ENCODE measurements around the gene MINDY4B.
"Not testable (repeated sequence)": the region's sequence is repeated elsewhere in the genome, so short reads cannot be mapped to it uniquely, and the experiment has no call there.

MINDY4B gene

DNA sequence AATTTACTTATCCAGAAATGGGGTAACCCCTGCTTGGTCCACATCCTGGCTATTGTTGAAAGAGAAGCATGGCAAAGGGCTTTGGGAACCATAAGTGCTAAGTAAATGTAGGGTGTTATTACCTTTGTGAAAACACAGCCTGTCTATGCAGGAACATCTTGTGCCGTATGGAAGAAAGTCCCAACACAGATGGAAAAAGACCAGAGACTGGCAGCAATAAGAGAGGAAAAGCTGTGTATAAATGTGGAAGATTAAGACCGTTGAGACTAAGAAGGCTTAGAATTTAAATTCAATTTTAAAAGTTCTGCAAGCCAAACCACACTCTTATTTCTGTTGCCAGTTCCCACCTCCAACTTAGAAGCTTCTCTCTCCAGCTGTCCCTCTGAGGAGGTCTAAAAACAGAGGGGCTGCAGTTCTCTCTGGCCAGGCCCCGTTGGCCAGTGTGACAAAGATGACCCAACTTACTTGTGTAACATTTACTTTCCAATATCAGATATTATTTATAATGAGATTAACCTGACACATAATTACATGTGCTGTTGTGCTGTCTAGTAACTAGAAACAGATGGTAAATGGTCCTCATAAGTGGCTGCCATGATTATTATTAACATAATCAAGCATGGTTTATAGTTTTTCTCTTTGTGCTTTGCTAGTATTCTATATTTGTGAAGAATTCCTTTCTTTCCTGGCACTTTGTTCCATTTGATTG is 7.0 kb downstream of the MINDY4B start:
- no peak for DNase-seq

DNA sequence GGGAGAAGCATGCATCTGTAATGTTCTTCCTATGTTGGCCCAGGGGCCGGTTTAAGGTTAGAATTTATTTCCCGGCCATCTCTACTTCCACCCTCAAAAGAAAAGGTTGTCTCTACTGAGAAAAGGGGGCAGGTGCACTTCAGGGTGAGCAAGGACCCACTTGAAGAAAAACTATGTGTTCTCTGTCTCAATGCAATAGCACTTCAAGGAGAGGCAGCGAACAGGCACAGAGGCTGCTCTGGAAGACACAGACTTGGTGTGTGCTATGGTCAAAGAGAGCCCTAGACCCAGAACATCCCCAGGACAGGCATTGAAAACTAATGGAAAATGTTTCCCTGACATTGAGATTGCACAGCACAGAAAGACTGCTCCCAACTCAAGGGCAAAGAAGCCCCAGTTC is 7.6 kb downstream of the MINDY4B start:
- no peak for DNase-seq

DNA sequence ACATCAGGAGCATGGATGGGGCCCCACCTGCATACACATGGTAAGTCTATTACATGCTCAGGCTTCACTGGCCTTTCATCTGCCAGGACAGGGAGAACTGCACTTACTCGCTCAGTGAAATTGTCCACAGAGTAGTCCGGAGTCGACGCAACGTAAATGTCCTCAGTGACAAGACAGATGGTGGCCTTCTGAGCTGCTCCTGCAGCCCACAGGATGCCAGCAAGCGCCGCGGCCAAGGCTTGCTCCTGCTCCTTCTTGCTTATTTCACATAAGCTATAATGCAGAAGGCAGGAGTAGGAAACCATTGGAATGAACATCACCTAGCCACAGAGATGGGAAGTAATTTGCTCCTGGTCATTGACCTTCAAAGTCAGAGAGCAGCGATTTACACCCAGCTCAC is 14.4 kb downstream of the MINDY4B start:
- DNase-seq = no peak

DNA sequence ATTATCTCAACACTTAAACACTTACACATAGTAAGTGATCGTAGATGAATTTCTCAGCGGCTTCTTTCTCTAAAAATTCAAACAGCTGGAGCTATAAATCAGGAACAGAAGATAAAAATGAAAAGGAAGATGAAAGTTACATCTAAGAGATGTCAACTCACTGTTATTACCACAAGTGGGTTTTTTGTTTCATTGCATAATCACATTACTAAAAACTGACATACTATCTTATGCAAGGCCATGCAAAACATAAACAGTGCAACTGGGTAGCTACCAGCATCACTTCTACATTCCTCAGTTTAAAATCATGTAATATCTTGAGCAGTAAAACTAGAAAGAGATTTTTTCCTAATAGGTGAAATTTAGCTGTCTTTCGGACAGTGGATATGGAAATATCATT is 14.9 kb downstream of the MINDY4B start:
- DNase-seq = no peak

DNA sequence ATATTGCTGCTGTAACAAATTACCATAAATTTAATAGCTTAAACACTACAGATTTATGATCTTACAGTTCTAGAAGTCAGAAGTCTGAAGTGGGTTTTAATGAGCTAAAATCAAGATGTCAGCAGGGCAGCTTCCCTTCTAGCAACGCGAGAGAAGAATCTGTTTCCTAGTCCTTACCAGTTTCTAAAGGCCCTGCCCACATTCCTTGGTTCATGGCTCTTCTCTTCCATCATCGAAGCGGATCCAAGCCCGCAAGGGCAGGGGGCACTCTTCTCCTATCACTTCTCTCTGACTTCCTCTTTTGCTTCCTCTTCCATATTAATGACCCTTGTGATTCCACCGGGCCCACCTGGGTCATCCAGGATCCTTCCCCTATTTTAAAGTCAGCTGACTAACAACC is 16.1 kb downstream of the MINDY4B start:
- DNase-seq = no peak

DNA sequence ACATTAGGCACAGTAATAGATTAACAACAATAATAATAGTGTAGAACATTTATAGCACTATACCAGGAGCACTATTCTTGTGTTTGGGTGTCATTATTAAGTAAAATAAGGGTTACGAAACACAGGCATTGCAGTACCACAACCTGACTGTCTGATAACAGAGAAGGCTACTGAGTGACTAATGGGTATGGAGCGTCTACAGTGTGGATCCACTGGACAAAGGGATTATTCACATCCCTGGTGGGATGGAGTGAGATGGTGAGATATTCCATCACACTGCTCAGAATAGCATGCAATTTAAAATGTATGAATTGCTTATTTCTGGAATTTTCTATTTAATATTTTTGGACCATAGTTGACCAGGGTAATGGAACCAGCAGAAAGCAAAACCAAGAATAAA is 18.2 kb downstream of the MINDY4B start:
- no peak for DNase-seq

DNA sequence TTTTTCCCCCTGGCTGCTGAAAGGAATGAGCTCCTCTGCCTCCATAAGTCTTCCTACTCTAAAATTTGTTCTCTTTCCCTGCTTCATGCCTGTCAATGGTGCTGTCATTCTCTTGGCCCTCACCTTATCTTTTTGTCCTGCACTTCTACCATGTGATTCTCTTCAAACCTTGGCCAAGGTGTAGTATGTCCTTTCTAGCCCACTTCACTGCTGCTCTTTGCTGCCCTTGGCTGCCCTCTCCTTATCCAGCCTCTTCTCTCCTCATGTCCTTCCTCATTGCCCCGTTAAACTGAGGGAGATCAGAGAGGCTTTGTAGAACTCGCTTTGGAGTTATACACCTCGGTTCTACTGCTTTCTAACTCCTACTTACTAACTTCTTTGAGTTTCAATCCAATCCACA is 19.7 kb downstream of the MINDY4B start:
- DNase-seq = no peak

DNA sequence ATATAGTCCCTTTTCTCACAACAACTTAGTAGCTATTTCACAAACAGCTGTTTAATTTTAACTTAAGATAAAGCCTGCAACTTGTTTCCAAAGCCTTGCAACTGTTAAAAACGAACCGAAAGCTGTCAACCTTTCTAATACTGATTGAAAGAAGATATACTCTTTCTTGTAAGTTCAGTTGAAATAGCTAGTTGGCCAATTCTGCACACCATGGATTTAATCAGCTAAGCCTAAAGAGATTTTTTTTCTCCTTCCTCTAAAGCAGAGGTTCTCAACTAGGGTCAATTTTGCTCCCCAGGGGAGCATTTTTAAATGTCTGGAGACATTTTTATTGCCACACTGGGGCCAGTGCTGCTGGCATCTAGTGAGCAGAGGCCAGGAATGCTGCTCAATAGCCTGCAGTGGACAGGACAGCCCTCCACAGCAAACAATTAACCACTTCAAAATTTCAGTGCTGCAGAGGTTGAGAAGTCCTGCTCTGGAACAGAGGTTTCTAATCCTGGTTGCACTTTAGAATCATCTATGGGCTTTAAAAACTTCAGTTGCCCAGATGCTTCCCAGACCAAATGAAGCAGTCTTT is 26.2 kb downstream of the MINDY4B start:
- no peak for DNase-seq

DNA sequence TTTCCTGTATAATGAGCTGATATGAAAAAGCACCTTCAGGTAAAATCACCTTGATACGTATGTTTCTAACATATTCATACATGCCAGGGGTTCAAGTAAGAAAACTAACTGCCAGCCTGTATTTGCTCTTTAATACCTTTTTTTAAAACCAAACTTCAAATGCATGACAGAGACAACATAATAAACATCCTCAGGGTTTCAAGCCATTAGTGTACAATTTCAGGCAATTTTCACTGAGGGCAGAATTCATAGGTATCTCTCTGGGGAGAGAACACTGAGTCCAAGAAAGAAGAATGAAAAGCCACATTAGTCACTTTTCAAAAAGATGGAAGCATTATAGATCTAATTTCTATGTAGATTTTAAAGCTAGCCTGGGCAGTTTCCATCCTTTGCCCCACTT is 26.9 kb downstream of the MINDY4B start:
- DNase-seq = no peak

DNA sequence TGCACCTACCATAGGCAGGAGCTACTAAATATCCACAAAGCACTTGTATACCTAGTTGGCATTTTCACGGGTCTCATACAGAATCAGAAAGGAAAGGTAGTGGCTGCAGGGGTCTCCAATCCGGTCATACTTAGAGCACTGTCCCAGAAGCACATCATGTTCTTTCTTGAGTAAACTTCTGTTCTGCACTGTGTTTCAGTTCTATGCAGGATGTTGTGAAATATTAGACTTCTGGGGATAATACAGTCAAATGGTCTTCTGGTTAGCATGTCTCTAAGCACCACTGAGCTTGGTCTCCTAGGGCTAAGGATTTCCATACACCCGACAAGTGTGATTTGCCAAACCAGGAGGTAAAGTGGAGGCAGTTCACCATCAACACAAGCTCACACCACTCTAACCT is 27.9 kb downstream of the MINDY4B start:
- no peak for DNase-seq

DNA sequence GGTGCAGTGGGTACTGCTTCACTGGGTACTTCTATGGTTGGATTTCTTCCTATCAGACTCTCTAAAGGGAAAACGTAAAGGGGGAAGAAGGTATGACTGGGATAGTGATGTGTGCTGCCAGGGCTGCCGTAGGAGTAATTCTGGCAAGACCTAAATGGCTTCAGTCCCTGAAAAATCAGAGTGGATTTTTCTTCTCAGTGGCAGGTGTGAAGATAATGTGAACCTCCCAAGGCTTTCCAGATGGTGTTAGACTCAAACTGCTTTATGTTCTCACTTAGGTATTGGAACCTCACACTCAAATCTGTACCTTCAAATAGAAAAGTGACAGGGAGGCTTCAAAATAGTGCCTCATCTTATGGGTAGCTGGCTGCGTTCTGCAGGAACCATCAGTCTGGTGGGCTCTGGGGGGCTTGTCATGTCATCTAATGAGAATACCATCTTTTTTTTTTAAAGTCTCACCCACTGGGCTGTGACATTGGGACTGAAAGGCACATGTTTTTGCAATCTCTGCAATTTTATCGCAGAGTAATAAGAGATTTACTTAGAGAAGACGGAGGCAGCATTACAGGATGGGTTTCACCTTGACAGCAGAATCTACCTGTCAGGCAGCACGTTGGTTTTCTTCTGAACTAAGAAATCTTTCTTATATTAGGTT is 28.5 kb downstream of the MINDY4B start:
- no peak for DNase-seq

DNA sequence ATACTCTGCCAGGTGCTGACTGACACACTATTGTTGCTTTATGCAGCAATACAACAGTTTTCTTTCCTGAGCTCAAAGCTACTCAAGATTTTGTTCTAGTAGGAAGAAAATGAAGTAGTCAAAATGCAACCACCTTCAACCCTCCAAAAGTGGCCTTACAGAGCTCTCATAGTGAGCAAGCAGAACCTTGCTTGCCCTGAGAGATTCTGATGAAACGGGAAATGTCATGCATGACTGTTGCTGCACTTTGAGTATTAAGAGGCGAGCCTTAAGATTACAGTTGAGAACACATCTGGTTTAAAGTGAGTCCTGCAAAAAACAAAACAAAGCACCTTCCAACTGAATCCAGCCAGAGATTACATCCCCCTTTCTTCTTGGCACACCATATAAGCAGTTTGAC is 29.7 kb downstream of the MINDY4B start:
- no peak for DNase-seq

DNA sequence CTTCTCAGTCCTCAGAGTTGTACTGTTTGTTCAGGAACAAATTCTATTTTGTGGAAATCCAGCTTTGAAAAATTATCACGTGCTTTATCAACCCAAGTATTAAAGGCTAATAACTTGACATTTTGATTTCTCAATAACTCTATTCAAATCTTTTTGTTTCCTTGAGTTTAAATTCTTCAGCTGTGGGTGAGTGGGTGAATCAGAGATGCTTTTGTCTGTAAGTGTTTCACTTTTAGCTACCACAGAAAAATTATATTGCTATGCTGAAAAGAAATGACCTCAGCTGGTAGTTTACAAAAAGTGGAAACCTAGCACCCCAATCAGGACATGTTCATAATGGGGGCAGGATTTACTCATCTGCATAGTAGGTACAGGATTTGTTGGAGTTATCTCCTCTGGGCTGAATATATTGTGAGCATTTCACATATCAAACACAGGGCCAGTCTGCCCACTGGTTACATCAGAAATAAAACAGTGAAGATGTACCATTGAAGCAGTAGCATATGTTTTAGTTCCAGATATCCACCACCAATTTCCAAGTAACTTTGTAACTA is 30.5 kb downstream of the MINDY4B start:
- no peak for DNase-seq

DNA sequence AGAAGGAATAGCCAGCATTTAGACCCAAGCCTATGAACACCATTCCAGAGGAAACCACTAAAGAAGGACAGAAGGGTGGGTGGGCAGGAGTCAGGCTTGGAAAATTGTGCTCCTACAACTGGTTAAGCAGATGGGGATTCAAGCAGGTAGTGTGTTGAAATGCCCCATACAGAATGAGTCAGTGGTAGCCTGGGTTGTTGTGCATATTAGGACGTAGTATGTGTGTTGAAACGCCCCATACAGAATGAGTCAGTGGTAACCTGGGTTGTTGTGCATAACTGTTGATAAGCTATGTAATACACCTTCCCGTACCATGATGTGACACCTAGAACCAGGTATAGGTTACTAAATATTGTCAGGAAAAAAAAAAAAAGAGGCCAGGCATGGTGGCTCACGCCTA is 34.0 kb downstream of the MINDY4B start:
- no peak for DNase-seq

DNA sequence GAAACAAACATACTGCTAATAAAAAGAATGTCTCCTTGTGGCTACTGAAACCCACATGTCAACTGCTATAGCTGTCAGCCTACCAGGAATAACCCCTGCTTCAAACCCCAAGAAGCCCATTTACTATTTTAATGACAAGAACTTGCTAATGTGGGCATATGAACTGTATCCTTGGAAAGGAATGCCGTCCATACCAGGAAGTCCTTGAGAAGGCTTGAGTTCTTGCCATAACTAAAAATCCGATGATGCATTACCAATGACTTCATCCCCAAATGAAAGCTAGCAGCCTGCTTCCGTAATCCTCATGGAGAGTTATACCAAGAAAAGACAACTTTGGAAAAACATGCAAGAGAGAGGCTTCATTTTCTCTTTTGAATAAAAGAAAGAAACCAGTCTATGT is 34.8 kb downstream of the MINDY4B start:
- no peak for DNase-seq

DNA sequence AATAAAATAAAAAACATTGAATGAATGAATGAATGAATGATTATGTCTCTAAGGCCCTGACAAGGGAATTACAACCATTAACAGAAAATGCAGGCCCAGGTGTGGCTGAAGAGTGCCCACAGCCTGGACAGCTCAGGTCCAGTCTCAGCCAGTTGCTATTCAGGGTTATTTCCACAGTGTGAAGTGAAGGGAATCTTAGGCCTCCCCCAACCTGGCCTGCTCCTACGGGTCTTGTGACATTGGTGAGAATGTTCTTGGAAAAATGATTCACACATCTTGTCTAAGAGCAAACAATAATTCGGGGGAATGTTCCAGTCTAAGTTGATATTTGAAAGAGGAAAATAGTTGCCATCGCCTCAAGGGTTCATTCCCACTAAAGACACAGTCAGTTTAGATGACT is 37.0 kb downstream of the MINDY4B start:
- DNase-seq = no peak

DNA sequence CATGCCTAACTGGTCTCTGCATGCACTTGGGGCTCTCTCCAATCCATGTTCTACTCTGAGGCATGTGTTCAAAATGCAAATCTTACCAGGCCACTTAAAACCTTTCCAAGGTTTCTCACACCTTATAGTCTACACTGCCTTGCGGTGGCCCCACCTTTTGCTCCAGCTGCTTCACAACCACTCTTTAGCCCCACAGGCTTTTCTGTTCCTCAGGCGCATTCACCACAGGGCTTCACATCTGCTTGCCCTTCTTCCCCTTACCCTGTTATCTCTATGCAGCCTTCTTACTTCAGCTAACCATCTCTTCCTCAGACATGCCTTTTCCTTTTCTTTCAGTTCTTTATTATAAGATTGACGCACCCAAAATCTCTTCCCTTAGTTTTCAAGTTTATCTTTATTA is 37.8 kb downstream of the MINDY4B start:
- no peak for DNase-seq

DNA sequence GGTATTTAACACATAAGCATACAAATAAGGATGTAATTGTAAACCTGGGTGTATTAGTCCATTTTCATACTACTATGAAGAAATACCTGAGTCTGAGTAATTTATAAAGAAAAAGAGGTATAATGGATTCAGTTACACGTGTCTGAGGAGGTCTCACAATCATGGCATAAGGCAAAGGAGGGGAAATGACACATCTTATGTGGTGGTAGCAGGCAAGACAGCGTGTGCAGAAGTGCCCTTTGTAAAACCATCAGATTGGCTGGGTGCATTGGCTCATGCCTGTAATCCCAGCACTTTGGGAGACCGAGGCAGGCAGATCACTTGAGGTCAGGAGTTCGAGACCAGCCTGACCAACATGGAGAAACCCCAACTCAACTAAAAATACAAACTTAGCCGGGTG is 41.3 kb downstream of the MINDY4B start:
- not testable (repeated sequence) for DNase-seq

DNA sequence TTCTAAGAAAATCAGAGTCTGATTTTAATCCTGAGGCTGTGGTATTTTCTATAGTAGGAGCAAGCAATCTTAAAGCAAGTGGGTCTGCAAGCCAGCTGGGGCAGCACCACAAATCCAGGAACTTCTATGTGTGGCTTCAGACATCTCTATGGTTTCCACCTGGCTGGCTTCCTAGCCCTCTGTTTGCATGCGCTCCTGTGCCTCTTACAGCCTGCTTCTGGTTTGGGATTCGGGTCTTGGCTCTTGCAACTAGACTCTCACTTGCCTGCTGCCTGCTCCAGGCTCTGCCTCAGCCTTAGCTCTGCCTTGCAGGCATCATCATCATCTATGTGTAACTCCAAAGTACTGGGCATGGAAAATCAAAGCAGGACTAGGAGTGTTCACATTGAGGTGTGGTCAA is 43.4 kb downstream of the MINDY4B start:
- DNase-seq = no peak

DNA sequence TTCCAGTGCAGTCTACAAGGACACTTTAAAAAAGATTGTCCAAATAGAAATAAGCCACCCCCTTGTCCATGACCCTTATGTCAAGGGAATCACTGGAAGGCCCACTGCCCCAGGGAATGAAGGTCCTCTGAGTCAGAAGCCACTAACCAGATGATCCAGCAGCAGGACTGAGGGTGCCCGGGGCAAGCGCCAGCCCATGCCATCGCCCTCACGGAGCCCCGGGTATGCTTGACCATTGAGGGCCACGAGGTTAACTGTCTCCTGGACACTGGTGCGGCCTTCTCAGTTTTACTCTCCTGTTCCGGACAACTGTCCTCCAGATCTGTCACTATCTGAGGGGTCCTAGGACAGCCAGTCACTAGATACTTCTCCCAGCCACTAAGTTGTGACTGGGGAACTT is 47.3 kb downstream of the MINDY4B start:
- DNase-seq = not testable (repeated sequence)

DNA sequence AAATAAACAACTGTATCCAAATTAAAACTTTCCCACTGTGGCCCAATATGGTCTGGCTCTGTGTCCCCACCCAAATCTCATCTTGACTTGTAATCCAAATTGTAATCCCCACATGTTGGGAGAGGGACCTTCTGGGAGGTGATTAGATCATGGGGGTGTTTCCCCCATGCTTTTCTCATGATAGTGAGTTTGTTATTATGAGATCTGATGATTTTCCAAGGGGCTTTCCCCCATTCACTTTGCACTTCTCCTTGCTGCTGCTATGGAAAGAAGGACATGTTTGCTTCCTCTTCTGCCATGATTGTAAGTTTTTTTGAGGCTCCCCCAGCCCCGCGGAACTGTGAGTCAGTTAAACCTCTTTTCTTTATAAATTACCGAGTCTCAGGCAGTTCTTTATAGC is 55.0 kb downstream of the MINDY4B start:
- no peak for DNase-seq

DNA sequence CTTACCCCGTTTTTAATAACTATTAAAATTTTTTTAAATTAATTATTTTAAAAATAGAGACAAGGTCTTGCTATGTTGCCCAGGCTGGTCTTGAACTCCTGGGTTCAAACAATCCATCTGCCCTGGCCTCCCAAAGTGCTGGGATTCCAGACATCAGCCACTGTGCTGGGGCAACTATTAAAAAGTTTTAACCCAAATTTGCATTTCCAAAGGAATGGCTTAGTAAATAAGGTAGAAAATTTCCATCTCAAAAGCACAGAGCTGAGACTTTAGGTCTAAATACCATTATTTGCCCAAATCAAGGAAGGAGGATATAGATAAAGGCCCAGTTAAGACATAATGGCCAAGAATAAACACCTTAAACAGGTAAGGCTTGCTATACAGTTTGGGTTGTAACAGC is 56.4 kb downstream of the MINDY4B start:
- no peak for DNase-seq

DNA sequence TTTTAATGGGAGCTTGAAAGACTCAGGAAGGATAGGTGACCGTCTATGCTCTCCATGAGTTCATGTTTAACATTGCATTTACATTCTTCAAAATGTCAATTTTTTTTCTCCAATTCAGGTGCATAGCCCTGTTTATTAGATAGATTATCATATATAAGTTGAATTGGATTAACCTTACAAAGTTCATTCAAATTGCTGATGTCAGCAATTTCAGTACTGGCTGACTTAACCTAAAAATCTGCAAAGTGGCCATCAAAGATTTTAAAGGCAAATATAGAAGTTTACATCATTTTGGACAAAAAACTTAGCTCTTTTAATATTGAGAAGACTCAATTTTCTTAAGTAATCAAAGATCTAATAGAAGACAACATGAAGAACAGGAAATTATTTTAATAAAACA is 57.8 kb downstream of the MINDY4B start:
- no peak for DNase-seq

DNA sequence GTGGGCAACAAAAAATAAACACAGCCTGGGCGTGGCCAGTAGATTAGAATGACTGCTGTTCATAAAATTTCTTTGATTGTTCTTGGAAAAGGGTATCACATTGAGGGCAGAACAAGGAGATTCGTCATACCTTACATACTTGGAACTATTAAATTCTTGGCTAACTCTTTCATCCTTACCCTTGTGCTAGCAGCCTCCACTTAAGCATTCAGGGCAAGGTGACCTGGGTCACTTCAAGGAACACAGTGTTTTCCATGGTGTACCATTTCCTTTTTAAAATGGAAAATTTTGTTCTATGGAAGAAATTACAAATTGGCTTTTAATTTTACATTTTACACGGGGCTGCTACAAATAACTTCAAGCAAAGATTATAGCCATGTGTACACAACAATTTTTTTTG is 60.8 kb downstream of the MINDY4B start:
- DNase-seq = no peak

Measured in NCI-H146 (cell line).